GM12878 (cell line): Measurements from ENCODE around the gene SH3GL3.

Experiments
- ASH2L ChIP-seq: fragments of 300-600, 200-600 bp; sonication (generic); IDR thresholded peaks from 2 replicates; pipeline ENCODE4 v1.6.1; 2017; ENCODE audit warnings: low read depth, mild to moderate bottlenecking, borderline replicate concordance
- CTCF ChIP-seq, 3 experiments: IDR thresholded peaks in 2 of 3; conservative IDR thresholded peaks in 1 of 3; 2 replicates each; pipeline ENCODE4 v1.5.1; 2011; ENCODE audit warnings: low read depth in 3 of 3, low read length in 3 of 3, mild to moderate bottlenecking in 3 of 3, control low read depth in 2 of 3, moderate library complexity in 2 of 3, inconsistent platforms in 1 of 3, mixed read lengths in 1 of 3; ENCODE audit not compliant: control insufficient read depth in 2 of 3, insufficient read depth in 1 of 3; ENCODE audit errors: extremely low read depth in 1 of 3
- ELK1 ChIP-seq: IDR thresholded peaks from 2 replicates; pipeline ENCODE4 v1.6.1; 2012; ENCODE audit warnings: low read depth, low read length, improper control_type of control experiment
- EP300 ChIP-seq, 2 experiments: fragments of 150-350 bp in 1 of 2; IDR thresholded peaks; 2 replicates each; pipeline ENCODE4 v1.6.1; 2011 to 2012; ENCODE audit warnings: low read depth in 2 of 2, low read length in 2 of 2, borderline replicate concordance in 1 of 2, improper control_type of control experiment in 1 of 2, inconsistent platforms in 1 of 2; ENCODE audit not compliant: control insufficient read depth in 1 of 2
- ETV6 ChIP-seq, 2 experiments: fragments of 450-650 bp in 1 of 2; IDR thresholded peaks in 1 of 2; conservative IDR thresholded peaks in 1 of 2; 2 replicates each; pipeline ENCODE4 v1.6.1; 2014; ENCODE audit warnings: antibody characterized with exemption in 1 of 2, borderline replicate concordance in 1 of 2, low read depth in 1 of 2, mild to moderate bottlenecking in 1 of 2, moderate library complexity in 1 of 2
- GABPA ChIP-seq: IDR thresholded peaks from 2 replicates; pipeline ENCODE4 v1.6.1; 2014; ENCODE audit warnings: antibody characterized with exemption, low read depth, mild to moderate bottlenecking, inconsistent platforms
- MAX ChIP-seq: IDR thresholded peaks from 2 replicates; pipeline ENCODE4 v1.6.1; 2012; ENCODE audit warnings: low read depth, low read length, improper control_type of control experiment
- POLR2A ChIP-seq: IDR thresholded peaks from 2 replicates; pipeline ENCODE4 v1.6.1; 2011; ENCODE audit warnings: low read depth, mild to moderate bottlenecking, low read length
- POLR2AphosphoS5 ChIP-seq: IDR thresholded peaks from 2 replicates; pipeline ENCODE4 v1.6.1; 2011; ENCODE audit warnings: mild to moderate bottlenecking, low read length, inconsistent platforms
- RAD21 ChIP-seq: IDR thresholded peaks from 2 replicates; pipeline ENCODE4 v1.6.1; 2011; ENCODE audit warnings: mild to moderate bottlenecking, low read depth, low read length, moderate library complexity; ENCODE audit not compliant: insufficient read depth
- SMC3 ChIP-seq: IDR thresholded peaks from 2 replicates; pipeline ENCODE4 v1.6.1; 2011; ENCODE audit warnings: low read length, improper control_type of control experiment, borderline replicate concordance
- TF ChIP-seq, protein P1 (sequence below): fragments of 450-650 bp; IDR thresholded peaks from 2 replicates; pipeline ENCODE4 v1.6.1; 2017; ENCODE audit warnings: mild to moderate bottlenecking
- TF ChIP-seq, protein P2 (sequence below): fragments of 450-650 bp; formaldehyde crosslinking; IDR thresholded peaks from 2 replicates; pipeline ENCODE4 v1.4.0; 2022; ENCODE audit warnings: mild to moderate bottlenecking, moderate library complexity
- TF ChIP-seq, protein P3 (sequence below): IDR thresholded peaks from 2 replicates; pipeline ENCODE4 v1.6.1; 2011; ENCODE audit warnings: low read depth, mild to moderate bottlenecking, low read length, moderate library complexity, borderline replicate concordance; ENCODE audit errors: extremely low read depth

DNA sequence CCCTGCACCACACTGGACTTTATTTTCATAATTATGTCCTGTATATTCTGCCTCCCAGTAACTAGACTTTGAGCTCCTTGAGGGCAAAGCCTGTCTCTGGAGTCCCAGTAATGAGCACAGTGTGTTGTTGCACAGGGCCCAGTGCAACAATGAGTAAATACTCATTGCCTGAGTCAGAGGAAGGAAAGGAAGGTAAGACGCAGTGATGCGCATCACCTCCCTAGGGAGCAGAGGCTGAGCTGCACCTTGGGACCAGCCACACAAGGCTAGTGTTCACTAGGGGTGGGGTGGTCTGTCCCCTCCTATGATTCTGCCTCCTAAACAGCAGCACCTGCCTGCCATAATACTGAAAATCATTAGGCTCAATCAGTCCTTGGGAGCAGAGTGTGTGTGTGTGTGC lies 120.2 kb downstream of the SH3GL3 start:
- no peak for TF ChIP-seq RAD21
- no peak for TF ChIP-seq CTCF (IDR thresholded peaks at IDR 0.05 in 2 of 3, conservative IDR thresholded peaks at IDR 0.05 in 1 of 3; ENCODE audit: control insufficient read depth in 2 of 3, extremely low read depth in 1 of 3, insufficient read depth in 1 of 3, low read depth in 3 of 3, low read length in 3 of 3)
- no peak for TF ChIP-seq MAX
- no peak for TF ChIP-seq POLR2AphosphoS5
- no peak for TF ChIP-seq ELK1
- TF ChIP-seq POLR2A = no peak
- no peak for TF ChIP-seq SMC3
- TF ChIP-seq GABPA = no peak
- TF ChIP-seq EP300 (IDR thresholded peaks at IDR 0.05; ENCODE audit: borderline replicate concordance in 1 of 2, control insufficient read depth in 1 of 2, low read depth in 2 of 2, low read length in 2 of 2) = no peak
- TF ChIP-seq, protein P1, sequence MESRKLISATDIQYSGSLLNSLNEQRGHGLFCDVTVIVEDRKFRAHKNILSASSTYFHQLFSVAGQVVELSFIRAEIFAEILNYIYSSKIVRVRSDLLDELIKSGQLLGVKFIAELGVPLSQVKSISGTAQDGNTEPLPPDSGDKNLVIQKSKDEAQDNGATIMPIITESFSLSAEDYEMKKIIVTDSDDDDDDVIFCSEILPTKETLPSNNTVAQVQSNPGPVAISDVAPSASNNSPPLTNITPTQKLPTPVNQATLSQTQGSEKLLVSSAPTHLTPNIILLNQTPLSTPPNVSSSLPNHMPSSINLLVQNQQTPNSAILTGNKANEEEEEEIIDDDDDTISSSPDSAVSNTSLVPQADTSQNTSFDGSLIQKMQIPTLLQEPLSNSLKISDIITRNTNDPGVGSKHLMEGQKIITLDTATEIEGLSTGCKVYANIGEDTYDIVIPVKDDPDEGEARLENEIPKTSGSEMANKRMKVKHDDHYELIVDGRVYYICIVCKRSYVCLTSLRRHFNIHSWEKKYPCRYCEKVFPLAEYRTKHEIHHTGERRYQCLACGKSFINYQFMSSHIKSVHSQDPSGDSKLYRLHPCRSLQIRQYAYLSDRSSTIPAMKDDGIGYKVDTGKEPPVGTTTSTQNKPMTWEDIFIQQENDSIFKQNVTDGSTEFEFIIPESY = no peak
- no peak for TF ChIP-seq ASH2L
- TF ChIP-seq, protein P2, sequence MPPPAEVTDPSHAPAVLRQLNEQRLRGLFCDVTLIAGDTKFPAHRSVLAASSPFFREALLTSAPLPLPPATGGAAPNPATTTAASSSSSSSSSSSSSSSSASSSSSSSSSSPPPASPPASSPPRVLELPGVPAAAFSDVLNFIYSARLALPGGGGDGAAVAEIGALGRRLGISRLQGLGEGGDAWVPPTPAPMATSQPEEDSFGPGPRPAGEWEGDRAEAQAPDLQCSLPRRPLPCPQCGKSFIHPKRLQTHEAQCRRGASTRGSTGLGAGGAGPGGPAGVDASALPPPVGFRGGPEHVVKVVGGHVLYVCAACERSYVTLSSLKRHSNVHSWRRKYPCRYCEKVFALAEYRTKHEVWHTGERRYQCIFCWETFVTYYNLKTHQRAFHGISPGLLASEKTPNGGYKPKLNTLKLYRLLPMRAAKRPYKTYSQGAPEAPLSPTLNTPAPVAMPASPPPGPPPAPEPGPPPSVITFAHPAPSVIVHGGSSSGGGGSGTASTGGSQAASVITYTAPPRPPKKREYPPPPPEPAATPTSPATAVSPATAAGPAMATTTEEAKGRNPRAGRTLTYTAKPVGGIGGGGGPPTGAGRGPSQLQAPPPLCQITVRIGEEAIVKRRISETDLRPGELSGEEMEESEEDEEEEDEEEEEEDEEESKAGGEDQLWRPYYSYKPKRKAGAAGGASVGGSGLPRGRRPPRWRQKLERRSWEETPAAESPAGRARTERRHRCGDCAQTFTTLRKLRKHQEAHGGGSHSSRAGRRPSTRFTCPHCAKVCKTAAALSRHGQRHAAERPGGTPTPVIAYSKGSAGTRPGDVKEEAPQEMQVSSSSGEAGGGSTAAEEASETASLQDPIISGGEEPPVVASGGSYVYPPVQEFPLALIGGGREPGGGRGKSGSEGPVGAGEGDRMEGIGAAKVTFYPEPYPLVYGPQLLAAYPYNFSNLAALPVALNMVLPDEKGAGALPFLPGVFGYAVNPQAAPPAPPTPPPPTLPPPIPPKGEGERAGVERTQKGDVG = no peak
- TF ChIP-seq, protein P3, sequence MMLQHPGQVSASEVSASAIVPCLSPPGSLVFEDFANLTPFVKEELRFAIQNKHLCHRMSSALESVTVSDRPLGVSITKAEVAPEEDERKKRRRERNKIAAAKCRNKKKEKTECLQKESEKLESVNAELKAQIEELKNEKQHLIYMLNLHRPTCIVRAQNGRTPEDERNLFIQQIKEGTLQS = no peak
- no peak for TF ChIP-seq ETV6 (conservative IDR thresholded peaks at IDR 0.05 in 1 of 2, IDR thresholded peaks at IDR 0.05 in 1 of 2; ENCODE audit: borderline replicate concordance in 1 of 2, low read depth in 1 of 2)
